ENCODE results near the gene RORC.

GRCh38 chr1:151802372-151802771 is 29.2 kb downstream of the RORC start:
- TF ChIP-seq, protein P1, sequence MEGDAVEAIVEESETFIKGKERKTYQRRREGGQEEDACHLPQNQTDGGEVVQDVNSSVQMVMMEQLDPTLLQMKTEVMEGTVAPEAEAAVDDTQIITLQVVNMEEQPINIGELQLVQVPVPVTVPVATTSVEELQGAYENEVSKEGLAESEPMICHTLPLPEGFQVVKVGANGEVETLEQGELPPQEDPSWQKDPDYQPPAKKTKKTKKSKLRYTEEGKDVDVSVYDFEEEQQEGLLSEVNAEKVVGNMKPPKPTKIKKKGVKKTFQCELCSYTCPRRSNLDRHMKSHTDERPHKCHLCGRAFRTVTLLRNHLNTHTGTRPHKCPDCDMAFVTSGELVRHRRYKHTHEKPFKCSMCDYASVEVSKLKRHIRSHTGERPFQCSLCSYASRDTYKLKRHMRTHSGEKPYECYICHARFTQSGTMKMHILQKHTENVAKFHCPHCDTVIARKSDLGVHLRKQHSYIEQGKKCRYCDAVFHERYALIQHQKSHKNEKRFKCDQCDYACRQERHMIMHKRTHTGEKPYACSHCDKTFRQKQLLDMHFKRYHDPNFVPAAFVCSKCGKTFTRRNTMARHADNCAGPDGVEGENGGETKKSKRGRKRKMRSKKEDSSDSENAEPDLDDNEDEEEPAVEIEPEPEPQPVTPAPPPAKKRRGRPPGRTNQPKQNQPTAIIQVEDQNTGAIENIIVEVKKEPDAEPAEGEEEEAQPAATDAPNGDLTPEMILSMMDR (IDR thresholded peaks at IDR 0.05; ENCODE audit: control extremely low read depth in 1 of 3, insufficient read depth in 1 of 3, low read depth in 1 of 3, low read length in 3 of 3): no peak
- TF ChIP-seq RXRA (IDR thresholded peaks at IDR 0.05; ENCODE audit: insufficient read depth, low read depth, low read length) (no peak), RFX5 (IDR thresholded peaks at IDR 0.05; ENCODE audit: borderline replicate concordance, low read depth, low read length) (no peak), CHD1 (IDR thresholded peaks at IDR 0.05; ENCODE audit: low read depth, low read length) (no peak), SIN3A (conservative IDR thresholded peaks at IDR 0.05 in 1 of 2, IDR thresholded peaks at IDR 0.05 in 1 of 2; ENCODE audit: low read depth in 1 of 2, low read length in 2 of 2) (no peak), POLR2AphosphoS5 (IDR thresholded peaks at IDR 0.05; ENCODE audit: low read depth, low read length) (no peak), CBX5 (IDR thresholded peaks at IDR 0.05; ENCODE audit: low read depth, low read length) (no peak), CREB1 (IDR thresholded peaks at IDR 0.05) (no peak), USF2 (IDR thresholded peaks at IDR 0.05; ENCODE audit: low read length) (no peak), EZH2 (IDR thresholded peaks at IDR 0.05; ENCODE audit: low read depth, low read length, severe bottlenecking) (no peak), RAD21 (IDR thresholded peaks at IDR 0.05 in 1 of 2, conservative IDR thresholded peaks at IDR 0.05 in 1 of 2; ENCODE audit: low read depth in 2 of 2, low read length in 2 of 2) (no peak), EP300 (IDR thresholded peaks at IDR 0.05; ENCODE audit: borderline replicate concordance in 1 of 2, low read depth in 2 of 2, low read length in 2 of 2) (no peak), JUND (IDR thresholded peaks at IDR 0.05; ENCODE audit: low read length) (no peak)

All from H1 (cell line).